ENCODE results near the gene GJA4.

GRCh38 chr1:34787461-34788420 lies 5.1 kb upstream of the GJA4 start:
- TF ChIP-seq, protein P1, sequence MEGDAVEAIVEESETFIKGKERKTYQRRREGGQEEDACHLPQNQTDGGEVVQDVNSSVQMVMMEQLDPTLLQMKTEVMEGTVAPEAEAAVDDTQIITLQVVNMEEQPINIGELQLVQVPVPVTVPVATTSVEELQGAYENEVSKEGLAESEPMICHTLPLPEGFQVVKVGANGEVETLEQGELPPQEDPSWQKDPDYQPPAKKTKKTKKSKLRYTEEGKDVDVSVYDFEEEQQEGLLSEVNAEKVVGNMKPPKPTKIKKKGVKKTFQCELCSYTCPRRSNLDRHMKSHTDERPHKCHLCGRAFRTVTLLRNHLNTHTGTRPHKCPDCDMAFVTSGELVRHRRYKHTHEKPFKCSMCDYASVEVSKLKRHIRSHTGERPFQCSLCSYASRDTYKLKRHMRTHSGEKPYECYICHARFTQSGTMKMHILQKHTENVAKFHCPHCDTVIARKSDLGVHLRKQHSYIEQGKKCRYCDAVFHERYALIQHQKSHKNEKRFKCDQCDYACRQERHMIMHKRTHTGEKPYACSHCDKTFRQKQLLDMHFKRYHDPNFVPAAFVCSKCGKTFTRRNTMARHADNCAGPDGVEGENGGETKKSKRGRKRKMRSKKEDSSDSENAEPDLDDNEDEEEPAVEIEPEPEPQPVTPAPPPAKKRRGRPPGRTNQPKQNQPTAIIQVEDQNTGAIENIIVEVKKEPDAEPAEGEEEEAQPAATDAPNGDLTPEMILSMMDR (IDR thresholded peaks at IDR 0.05): peak in 1 of 5 experiments; percentile 13
- no peak for TF ChIP-seq EP300 (IDR thresholded peaks at IDR 0.05; ENCODE audit: low read depth)
- no peak for TF ChIP-seq POLR2AphosphoS5 (IDR thresholded peaks at IDR 0.05)
- no peak for TF ChIP-seq POLR2A (IDR thresholded peaks at IDR 0.05)
